ENCODE data around the gene ZNF516.

Gene ZNF516

GRCh38 chr18:76343938-76344569 lies 151.0 kb downstream of the ZNF516 start:
- DNase-seq (ENCODE audit: low read depth in 2 of 2), result no peak

- no peak for DNase-seq (ENCODE audit: low read depth in 2 of 2)
Observed at GRCh38 chr18:76340410-76340809, 154.6 kb downstream of the ZNF516 start.

GRCh38 chr18:76339246-76339620 lies 155.8 kb downstream of the ZNF516 start:
- no peak for DNase-seq (ENCODE audit: low read depth in 2 of 2)

GRCh38 chr18:76338619-76339245 lies 156.3 kb downstream of the ZNF516 start:
- DNase-seq (ENCODE audit: low read depth in 2 of 2), result no peak

GRCh38 chr18:76338088-76338487 lies 157.0 kb downstream of the ZNF516 start:
- DNase-seq (ENCODE audit: low read depth in 2 of 2), result no peak

GRCh38 chr18:76335859-76336640 lies 159.0 kb downstream of the ZNF516 start:
- no peak for DNase-seq (ENCODE audit: low read depth in 2 of 2)

GRCh38 chr18:76328140-76328539 lies 166.9 kb downstream of the ZNF516 start:
- DNase-seq (ENCODE audit: low read depth in 2 of 2), result no peak

GRCh38 chr18:76323891-76324290 lies 171.2 kb downstream of the ZNF516 start:
- no peak for DNase-seq (ENCODE audit: low read depth in 2 of 2)

GRCh38 chr18:76322686-76323085 lies 172.4 kb downstream of the ZNF516 start:
- DNase-seq (ENCODE audit: low read depth in 2 of 2), result no peak

GRCh38 chr18:76319366-76319765 lies 175.7 kb downstream of the ZNF516 start:
- no peak for DNase-seq (ENCODE audit: low read depth in 2 of 2)

- DNase-seq (ENCODE audit: low read depth in 2 of 2), result no peak
Observed at GRCh38 chr18:76318607-76319006, 176.4 kb downstream of the ZNF516 start.

- no peak for DNase-seq (ENCODE audit: low read depth in 2 of 2)
Observed at GRCh38 chr18:76317136-76317535, 177.9 kb downstream of the ZNF516 start.

- DNase-seq (ENCODE audit: low read depth in 2 of 2), result no peak
Observed at GRCh38 chr18:76315722-76316230, 179.3 kb downstream of the ZNF516 start.

GRCh38 chr18:76314496-76314895 lies 180.5 kb downstream of the ZNF516 start:
- no peak for DNase-seq (ENCODE audit: low read depth in 2 of 2)

GRCh38 chr18:76314015-76314414 lies 181.0 kb downstream of the ZNF516 start:
- DNase-seq (ENCODE audit: low read depth in 2 of 2), result no peak
